Measurements from ENCODE around the gene OR2AG1.

OR2AG1 gene

GRCh38 chr11:6746626-6747025 is 36.2 kb upstream of the OR2AG1 start:
- Histone ChIP-seq H3K4me3 (ENCODE audit: low read depth in 1 of 2, low read length in 2 of 2) (no peak overlapping the region), H3K27ac (ENCODE audit: low read depth, low read length) (no peak overlapping the region)

DNA sequence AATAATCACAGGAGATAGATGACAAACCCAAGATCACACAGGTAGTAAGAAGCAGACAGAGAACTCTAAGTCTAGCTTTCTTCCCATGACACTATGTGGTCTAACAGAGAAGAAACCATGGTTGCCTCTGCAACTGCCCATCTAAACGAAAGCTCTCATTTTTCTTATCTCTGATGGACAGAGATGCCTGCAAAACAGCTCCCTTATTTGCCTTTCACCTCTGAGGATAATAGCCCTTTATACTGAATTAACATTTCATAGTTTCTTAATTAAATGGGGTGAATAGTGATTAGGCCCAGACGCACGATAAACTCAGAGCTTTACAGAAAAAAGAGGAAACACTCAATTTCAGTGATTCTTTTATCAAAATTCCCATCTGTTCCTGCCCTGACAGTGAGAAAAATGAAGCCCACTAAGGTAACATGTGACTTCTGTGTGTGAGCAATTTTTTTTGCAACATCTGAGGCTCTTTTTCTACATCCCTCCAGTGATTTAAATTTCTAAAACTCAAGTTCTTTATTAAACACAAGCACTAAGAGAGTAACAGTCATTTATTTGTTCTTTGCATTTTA is 35.6 kb upstream of the OR2AG1 start:
- Histone ChIP-seq H3K27ac (ENCODE audit: low read depth, low read length) (no peak overlapping the region), H3K4me1 (ENCODE audit: insufficient read depth, low read length) (no peaks in the 10 kb centered on the region), H3K9me3 (ENCODE audit: low read length) (no peaks in the 10 kb centered on the region)

More at GRCh38 chr11:6746626-6747025, 36.2 kb upstream of the OR2AG1 start:
- Histone ChIP-seq H3K27me3 (ENCODE audit: control insufficient read depth in 1 of 2, insufficient read depth in 2 of 2, low read length in 2 of 2) (no peaks in the 10 kb centered on the region), H3K9me3 (ENCODE audit: low read length) (no peaks in the 10 kb centered on the region), H3K36me3 (ENCODE audit: insufficient read depth, low read length) (no peaks in the 10 kb centered on the region), H3K4me1 (ENCODE audit: insufficient read depth, low read length) (no peaks in the 10 kb centered on the region), H3K9ac (ENCODE audit: low read length) (no peak overlapping the region)

GRCh38 chr11:6755303-6755952 is 27.4 kb upstream of the OR2AG1 start:
- Histone ChIP-seq H3K9me3 (ENCODE audit: low read length) (no peaks in the 10 kb centered on the region), H3K36me3 (ENCODE audit: insufficient read depth, low read length) (no peaks in the 10 kb centered on the region), H3K4me3 (ENCODE audit: low read depth in 1 of 2, low read length in 2 of 2) (no peak overlapping the region), H3K27me3 (ENCODE audit: control insufficient read depth in 1 of 2, insufficient read depth in 2 of 2, low read length in 2 of 2) (no peaks in the 10 kb centered on the region), H3K27ac (ENCODE audit: low read depth, low read length) (no peak overlapping the region), H3K9ac (ENCODE audit: low read length) (no peak overlapping the region), H3K4me1 (ENCODE audit: insufficient read depth, low read length) (no peaks in the 10 kb centered on the region)

More for the DNA sequence above, 35.6 kb upstream of the OR2AG1 start:
- Histone ChIP-seq H3K27me3 (ENCODE audit: control insufficient read depth in 1 of 2, insufficient read depth in 2 of 2, low read length in 2 of 2) (no peaks in the 10 kb centered on the region), H3K4me3 (ENCODE audit: low read depth in 1 of 2, low read length in 2 of 2) (no peak overlapping the region), H3K36me3 (ENCODE audit: insufficient read depth, low read length) (no peaks in the 10 kb centered on the region), H3K9ac (ENCODE audit: low read length) (no peak overlapping the region)

DNA sequence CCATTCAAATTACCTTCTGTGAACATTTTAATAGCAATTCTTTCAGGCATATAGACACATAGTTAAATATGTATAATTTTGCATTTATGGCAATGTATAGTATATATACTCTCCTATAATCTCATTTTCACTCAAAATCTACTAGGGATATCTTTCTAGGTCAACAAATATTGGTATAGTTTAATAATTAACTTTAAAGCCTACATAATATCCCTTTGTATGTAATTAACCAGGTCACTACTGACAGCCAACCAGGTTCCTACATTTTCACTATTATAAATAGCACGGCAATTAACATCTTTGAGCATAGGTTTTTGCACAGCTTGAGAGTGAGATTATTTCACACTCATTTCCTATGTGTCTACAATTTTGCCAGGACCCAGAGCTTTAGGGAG is 26.9 kb upstream of the OR2AG1 start:
- H3K9ac ChIP-seq (ENCODE audit: low read length) = no peak overlapping the region
- no peaks in the 10 kb centered on the region for H3K4me1 ChIP-seq (ENCODE audit: insufficient read depth, low read length)
- H3K4me3 ChIP-seq (ENCODE audit: low read depth in 1 of 2, low read length in 2 of 2) = no peak overlapping the region
- no peaks in the 10 kb centered on the region for H3K36me3 ChIP-seq (ENCODE audit: insufficient read depth, low read length)
- no peak overlapping the region for H3K27ac ChIP-seq (ENCODE audit: low read depth, low read length)
- no peaks in the 10 kb centered on the region for H3K9me3 ChIP-seq (ENCODE audit: low read length)
- H3K27me3 ChIP-seq (ENCODE audit: control insufficient read depth in 1 of 2, insufficient read depth in 2 of 2, low read length in 2 of 2) = no peaks in the 10 kb centered on the region

DNA sequence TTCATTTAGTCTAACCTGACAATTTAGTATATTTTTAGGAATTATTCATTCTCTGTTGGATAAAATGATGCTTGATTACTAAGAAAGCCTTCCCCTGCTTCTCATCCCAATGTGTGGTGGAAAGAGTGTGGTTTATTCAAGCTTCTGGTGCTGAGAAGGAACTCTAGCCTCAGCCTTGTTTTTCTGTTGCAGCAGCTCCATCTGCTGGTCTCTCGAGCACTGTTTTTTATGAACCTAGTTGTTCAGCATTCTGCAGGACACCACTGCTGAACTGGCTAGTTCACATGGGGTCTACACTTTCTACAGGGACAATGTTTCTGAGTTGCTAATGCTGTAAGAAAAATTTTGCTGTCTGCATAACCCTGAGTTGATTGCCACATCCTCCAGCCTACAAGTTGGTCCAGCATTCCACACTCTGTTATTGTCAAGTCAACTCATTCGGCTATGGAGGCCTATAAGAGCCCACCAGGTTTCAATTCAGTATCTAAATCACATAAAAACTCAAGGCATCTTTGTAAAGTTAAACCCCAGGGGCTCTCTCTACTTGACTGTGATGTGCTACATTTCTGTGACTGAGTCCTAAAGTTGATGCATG is 25.4 kb upstream of the OR2AG1 start:
- Histone ChIP-seq H3K4me1 (ENCODE audit: insufficient read depth, low read length) (no peaks in the 10 kb centered on the region), H3K36me3 (ENCODE audit: insufficient read depth, low read length) (no peaks in the 10 kb centered on the region), H3K9ac (ENCODE audit: low read length) (no peak overlapping the region), H3K9me3 (ENCODE audit: low read length) (no peaks in the 10 kb centered on the region), H3K4me3 (ENCODE audit: low read depth in 1 of 2, low read length in 2 of 2) (no peak overlapping the region), H3K27me3 (ENCODE audit: control insufficient read depth in 1 of 2, insufficient read depth in 2 of 2, low read length in 2 of 2) (no peaks in the 10 kb centered on the region), H3K27ac (ENCODE audit: low read depth, low read length) (no peak overlapping the region)

DNA sequence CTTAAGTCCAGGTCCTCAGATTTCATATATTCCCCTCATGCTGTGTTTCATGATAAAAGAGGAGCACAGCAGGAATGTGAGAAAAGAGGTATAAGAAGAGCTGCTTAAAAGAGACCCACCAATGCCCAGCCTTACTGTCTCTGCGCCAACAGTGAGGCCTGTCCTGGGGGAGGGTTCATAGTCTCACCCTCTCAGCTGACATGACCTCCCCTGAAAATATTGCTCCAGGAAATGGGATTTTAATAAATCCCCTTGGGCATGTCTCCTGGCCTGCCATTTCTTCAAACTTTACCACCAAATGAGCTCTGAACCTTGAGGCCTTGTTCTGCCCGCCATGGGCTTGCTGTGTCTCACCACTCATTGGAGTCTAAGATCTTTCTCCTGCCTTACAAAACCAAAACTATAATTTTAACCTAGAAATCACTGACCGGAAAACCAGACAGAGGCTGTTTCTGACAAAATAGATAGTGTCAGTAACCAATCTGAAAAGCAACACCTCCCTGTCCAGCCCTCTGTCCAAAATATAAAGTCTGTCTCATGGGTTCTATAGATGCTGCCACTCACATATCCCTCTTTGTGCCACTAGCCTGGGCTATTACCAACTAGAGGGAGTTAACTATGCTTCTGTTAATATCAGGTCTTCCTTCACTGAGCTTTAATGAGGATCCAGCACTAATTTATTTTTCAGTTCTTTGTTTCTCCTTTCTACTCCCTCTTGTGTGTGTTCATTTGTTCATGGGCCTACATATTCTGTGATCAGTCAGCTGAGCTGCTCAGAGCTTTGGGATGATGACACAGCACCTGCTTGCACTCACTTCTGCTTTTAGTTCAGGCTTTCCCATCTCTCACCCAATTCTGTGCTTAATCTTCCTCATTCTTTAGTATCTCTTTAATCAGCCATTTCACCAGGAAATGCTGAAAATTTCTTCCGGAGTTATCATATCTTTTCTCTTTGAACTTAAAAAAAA is 10.6 kb upstream of the OR2AG1 start, which contains the start of gene OR2AG2:
TSS of gene OR2AG2 (minus strand) at position 51 of the 968 bp plus-strand sequence. CDS start 3,019 bp downstream, outside the sequence.
- Histone ChIP-seq H3K27me3 (ENCODE audit: control insufficient read depth in 1 of 2, insufficient read depth in 2 of 2, low read length in 2 of 2) (no peaks in the 10 kb centered on the region), H3K27ac (ENCODE audit: low read depth, low read length) (no peak within 1 kb of the TSS), H3K9ac (ENCODE audit: low read length) (no peak within 1 kb of the TSS)

GRCh38 chr11:6778518-6778917 is 4.3 kb upstream of the OR2AG1 start:
- Histone ChIP-seq H3K27ac (ENCODE audit: low read depth, low read length) (no peak overlapping the region), H3K9me3 (ENCODE audit: low read length) (no peaks in the 10 kb centered on the region), H3K9ac (ENCODE audit: low read length) (no peak overlapping the region), H3K27me3 (ENCODE audit: control insufficient read depth in 1 of 2, insufficient read depth in 2 of 2, low read length in 2 of 2) (no peaks in the 10 kb centered on the region), H3K4me1 (ENCODE audit: insufficient read depth, low read length) (no peaks in the 10 kb centered on the region), H3K4me3 (ENCODE audit: low read depth in 1 of 2, low read length in 2 of 2) (no peak overlapping the region), H3K36me3 (ENCODE audit: insufficient read depth, low read length) (no peaks in the 10 kb centered on the region)

More for the DNA sequence above, 10.6 kb upstream of the OR2AG1 start, which contains the start of gene OR2AG2:
- no peak within 1 kb of the TSS for H3K4me3 ChIP-seq (ENCODE audit: low read depth in 1 of 2, low read length in 2 of 2)
- no peaks in the 10 kb centered on the region for H3K9me3 ChIP-seq (ENCODE audit: low read length)
- no peaks in the 10 kb centered on the region for H3K36me3 ChIP-seq (ENCODE audit: insufficient read depth, low read length)
- no peaks in the 10 kb centered on the region for H3K4me1 ChIP-seq (ENCODE audit: insufficient read depth, low read length)

- Histone ChIP-seq H3K27me3 (ENCODE audit: control insufficient read depth in 1 of 2, insufficient read depth in 2 of 2, low read length in 2 of 2) (no peaks in the 10 kb centered on the region), H3K4me3 (ENCODE audit: low read depth in 1 of 2, low read length in 2 of 2) (no peak overlapping the region), H3K36me3 (ENCODE audit: insufficient read depth, low read length) (no peaks in the 10 kb centered on the region), H3K9ac (ENCODE audit: low read length) (no peak overlapping the region), H3K27ac (ENCODE audit: low read depth, low read length) (no peak overlapping the region), H3K4me1 (ENCODE audit: insufficient read depth, low read length) (no peaks in the 10 kb centered on the region), H3K9me3 (ENCODE audit: low read length) (no peaks in the 10 kb centered on the region)
Observed at GRCh38 chr11:6780829-6781228, 2.0 kb upstream of the OR2AG1 start.

DNA sequence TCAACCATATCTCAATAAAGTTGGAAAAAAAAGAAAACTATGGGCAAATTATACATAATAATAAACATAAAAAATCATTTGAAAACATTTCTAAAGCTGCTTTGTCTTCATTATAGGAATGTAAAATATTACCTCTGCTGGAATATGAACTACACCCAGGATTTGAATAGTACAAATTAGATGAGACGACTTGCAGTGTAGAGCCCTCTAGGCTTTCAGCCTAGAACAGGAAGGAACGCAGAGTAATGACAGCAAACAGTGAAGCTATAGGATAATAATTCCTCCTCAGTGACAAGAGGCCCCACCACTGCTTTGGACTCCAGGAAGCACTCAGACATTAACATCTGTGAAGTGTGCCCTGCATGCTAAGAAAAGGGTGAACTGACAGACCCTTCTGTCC is 7.7 kb downstream of the OR2AG1 start:
- H3K27me3 ChIP-seq (ENCODE audit: control insufficient read depth in 1 of 2, insufficient read depth in 2 of 2, low read length in 2 of 2) = no peaks in the 10 kb centered on the region
- no peaks in the 10 kb centered on the region for H3K36me3 ChIP-seq (ENCODE audit: insufficient read depth, low read length)
- no peak overlapping the region for H3K9ac ChIP-seq (ENCODE audit: low read length)
- H3K4me3 ChIP-seq (ENCODE audit: low read depth in 1 of 2, low read length in 2 of 2) = no peak overlapping the region
- no peaks in the 10 kb centered on the region for H3K4me1 ChIP-seq (ENCODE audit: insufficient read depth, low read length)
- H3K27ac ChIP-seq (ENCODE audit: low read depth, low read length) = no peak overlapping the region
- H3K9me3 ChIP-seq (ENCODE audit: low read length) = no peaks in the 10 kb centered on the region

DNA sequence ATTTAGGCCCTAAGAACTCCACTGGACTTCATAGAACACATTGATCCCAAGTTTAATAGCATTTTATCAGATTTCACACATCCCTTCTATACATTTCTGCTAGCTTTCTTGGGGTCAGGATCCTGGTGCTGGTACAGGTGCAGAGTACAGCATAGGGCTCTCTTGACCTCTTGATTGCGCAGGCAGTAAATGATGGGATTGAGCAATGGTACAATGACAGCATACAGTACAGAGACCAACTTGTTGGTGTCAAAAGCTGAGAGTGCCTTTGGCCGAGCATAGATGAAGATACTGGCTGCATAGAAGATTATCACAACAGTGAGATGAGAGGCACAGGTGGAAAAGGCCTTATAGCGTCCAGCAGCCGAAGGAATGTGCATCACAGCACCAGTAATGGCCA is 11.8 kb downstream of the OR2AG1 start:
- no peaks in the 10 kb centered on the region for H3K36me3 ChIP-seq (ENCODE audit: insufficient read depth, low read length)
- no peak overlapping the region for H3K9ac ChIP-seq (ENCODE audit: low read length)

DNA sequence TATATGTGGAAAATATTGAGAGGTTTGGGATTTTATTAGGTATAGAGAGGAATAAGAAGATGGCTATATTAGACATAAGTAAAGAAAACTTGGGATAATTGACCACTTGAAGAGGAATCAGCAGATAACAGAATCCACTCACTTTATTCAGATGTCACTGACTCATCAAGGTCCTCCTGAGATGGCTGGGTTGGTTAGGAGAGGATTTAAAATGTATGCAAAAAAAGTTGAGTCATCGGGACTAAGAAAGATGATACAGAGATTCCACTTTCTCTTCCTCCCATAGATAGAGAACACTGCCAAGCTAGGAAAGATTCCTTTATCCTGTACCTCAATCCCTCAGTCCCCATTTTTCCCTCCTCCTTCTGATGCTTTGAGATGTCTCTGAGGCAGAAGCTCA is 16.6 kb downstream of the OR2AG1 start, which contains the start of gene OR6A2:
TSS of gene OR6A2 (minus strand) at position 288 of the 400 bp plus-strand sequence. CDS start 3,981 bp downstream, outside the sequence.
- Histone ChIP-seq H3K36me3 (ENCODE audit: insufficient read depth, low read length) (no peaks in the 10 kb centered on the region), H3K27ac (ENCODE audit: low read depth, low read length) (no peak within 1 kb of the TSS)

More for the DNA sequence above, 11.8 kb downstream of the OR2AG1 start:
- Histone ChIP-seq H3K27ac (ENCODE audit: low read depth, low read length) (no peak overlapping the region), H3K9me3 (ENCODE audit: low read length) (no peaks in the 10 kb centered on the region), H3K4me3 (ENCODE audit: low read depth in 1 of 2, low read length in 2 of 2) (no peak overlapping the region), H3K27me3 (ENCODE audit: control insufficient read depth in 1 of 2, insufficient read depth in 2 of 2, low read length in 2 of 2) (no peaks in the 10 kb centered on the region), H3K4me1 (ENCODE audit: insufficient read depth, low read length) (no peaks in the 10 kb centered on the region)

More for the DNA sequence above, 16.6 kb downstream of the OR2AG1 start, which contains the start of gene OR6A2:
- Histone ChIP-seq H3K9me3 (ENCODE audit: low read length) (no peaks in the 10 kb centered on the region), H3K4me1 (ENCODE audit: insufficient read depth, low read length) (no peaks in the 10 kb centered on the region), H3K4me3 (ENCODE audit: low read depth in 1 of 2, low read length in 2 of 2) (no peak within 1 kb of the TSS), H3K9ac (ENCODE audit: low read length) (no peak within 1 kb of the TSS), H3K27me3 (ENCODE audit: control insufficient read depth in 1 of 2, insufficient read depth in 2 of 2, low read length in 2 of 2) (no peaks in the 10 kb centered on the region)

Data from muscle layer of colon (tissue), 2 donors.